Activated T-cell treated with anti-CD3 and anti-CD28 coated beads for 24 hours (primary cell): ENCODE data around the gene HNRNPM.
"Not testable (repeated sequence)": the region's sequence is repeated elsewhere in the genome, so short reads cannot be mapped to it uniquely, and the experiment has no call there.

Source experiments
- DNase-seq: peaks from one replicate; pipeline ENCODE4 v3.0.0-alpha.2; 2020; ENCODE audit warnings: low read depth

HNRNPM gene

GRCh38 chr19:8511573-8512101 lies 66.9 kb downstream of the HNRNPM start:
- DNase-seq: no peak

GRCh38 chr19:8512115-8512967 lies 67.6 kb downstream of the HNRNPM start:
- DNase-seq: no peak

GRCh38 chr19:8513036-8513686 lies 68.4 kb downstream of the HNRNPM start:
- DNase-seq: no peak

- peak; percentile 97 for DNase-seq
Measured at GRCh38 chr19:8513687-8514504, 69.1 kb downstream of the HNRNPM start, which contains the start of gene ZNF414. ZNF414 (minus strand) TSS chr19:8514167; CDS start chr19:8514046, 121 bp downstream.

- DNase-seq: not testable (repeated sequence)
Measured at GRCh38 chr19:8514505-8515009, 69.8 kb downstream of the HNRNPM start.

GRCh38 chr19:8515317-8515716 lies 70.5 kb downstream of the HNRNPM start:
- DNase-seq: peak; percentile 48

- DNase-seq: no peak
Measured at GRCh38 chr19:8517551-8518442, 73.0 kb downstream of the HNRNPM start.

GRCh38 chr19:8518536-8518935 lies 73.8 kb downstream of the HNRNPM start:
- no peak for DNase-seq

GRCh38 chr19:8519388-8519787 lies 74.6 kb downstream of the HNRNPM start:
- no peak for DNase-seq

- no peak for DNase-seq
Measured at GRCh38 chr19:8525401-8525684, 80.6 kb downstream of the HNRNPM start.

- DNase-seq: no peak
Measured at GRCh38 chr19:8526345-8527091, 81.7 kb downstream of the HNRNPM start.

GRCh38 chr19:8528500-8528899 lies 83.7 kb downstream of the HNRNPM start:
- no peak for DNase-seq

- DNase-seq: no peak
Measured at GRCh38 chr19:8529369-8530006, 84.7 kb downstream of the HNRNPM start.

GRCh38 chr19:8530061-8530679 lies 85.4 kb downstream of the HNRNPM start:
- DNase-seq: no peak

GRCh38 chr19:8531470-8531869 lies 86.7 kb downstream of the HNRNPM start:
- DNase-seq: no peak

- no peak for DNase-seq
Measured at GRCh38 chr19:8532225-8532624, 87.5 kb downstream of the HNRNPM start.

GRCh38 chr19:8536282-8536681 lies 91.5 kb downstream of the HNRNPM start:
- no peak for DNase-seq

GRCh38 chr19:8537099-8537498 lies 92.3 kb downstream of the HNRNPM start:
- DNase-seq: no peak
